ENCODE measurements around the gene BATF.

BATF gene

DNA sequence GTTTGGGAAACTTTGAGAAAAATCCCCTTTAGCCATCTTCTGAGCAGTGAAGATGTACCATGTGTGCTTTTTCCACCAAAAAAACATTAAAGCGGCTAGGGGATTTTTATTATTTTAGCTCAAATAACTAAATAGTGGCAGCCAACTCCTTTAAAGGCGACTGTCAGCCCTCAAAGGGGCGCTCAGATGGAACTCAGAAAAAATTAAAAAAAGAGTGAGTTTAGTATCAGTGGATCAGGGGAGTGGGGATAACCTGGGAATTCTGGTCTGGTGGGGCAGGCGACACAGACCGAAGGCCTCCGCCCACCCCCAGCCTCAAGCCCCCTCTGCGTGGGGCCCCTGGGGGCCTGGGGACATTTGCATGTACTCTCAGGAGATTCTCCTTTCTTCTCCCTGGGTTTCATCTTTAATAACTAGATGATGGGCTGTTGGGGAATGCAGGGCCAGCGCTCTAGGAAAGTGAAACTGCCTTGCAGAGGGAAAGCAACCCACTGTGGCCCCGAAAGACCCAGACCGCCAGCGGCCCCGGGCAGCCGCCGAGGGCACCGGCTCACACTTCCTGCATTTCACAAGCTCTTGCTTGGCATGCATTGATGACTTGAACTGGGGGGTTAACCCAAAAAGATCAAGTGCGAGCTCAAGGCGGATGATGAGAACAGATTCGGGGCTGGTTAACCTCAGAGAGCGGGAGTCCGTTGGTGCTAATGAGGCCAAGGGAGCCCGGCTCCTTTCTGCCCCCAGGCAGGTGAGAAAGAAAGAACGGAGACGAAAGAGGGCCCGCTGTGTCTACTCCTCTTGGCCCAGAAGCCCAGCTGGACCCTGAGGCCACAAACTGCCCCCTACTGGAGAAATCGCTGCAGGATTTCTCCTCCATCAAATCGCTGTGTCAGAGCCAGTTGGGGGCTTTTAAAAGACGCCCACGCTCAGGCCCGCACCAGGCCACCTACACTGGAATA, 7.3 kb upstream of the BATF start:
- H3K4me3 ChIP-seq (ENCODE audit: low read depth, low read length): peak overlapping the region; percentile 52
- TF ChIP-seq, protein P1, sequence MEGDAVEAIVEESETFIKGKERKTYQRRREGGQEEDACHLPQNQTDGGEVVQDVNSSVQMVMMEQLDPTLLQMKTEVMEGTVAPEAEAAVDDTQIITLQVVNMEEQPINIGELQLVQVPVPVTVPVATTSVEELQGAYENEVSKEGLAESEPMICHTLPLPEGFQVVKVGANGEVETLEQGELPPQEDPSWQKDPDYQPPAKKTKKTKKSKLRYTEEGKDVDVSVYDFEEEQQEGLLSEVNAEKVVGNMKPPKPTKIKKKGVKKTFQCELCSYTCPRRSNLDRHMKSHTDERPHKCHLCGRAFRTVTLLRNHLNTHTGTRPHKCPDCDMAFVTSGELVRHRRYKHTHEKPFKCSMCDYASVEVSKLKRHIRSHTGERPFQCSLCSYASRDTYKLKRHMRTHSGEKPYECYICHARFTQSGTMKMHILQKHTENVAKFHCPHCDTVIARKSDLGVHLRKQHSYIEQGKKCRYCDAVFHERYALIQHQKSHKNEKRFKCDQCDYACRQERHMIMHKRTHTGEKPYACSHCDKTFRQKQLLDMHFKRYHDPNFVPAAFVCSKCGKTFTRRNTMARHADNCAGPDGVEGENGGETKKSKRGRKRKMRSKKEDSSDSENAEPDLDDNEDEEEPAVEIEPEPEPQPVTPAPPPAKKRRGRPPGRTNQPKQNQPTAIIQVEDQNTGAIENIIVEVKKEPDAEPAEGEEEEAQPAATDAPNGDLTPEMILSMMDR (IDR thresholded peaks at IDR 0.05; ENCODE audit: borderline replicate concordance, insufficient read depth, low read depth, low read length): no peak

DNA sequence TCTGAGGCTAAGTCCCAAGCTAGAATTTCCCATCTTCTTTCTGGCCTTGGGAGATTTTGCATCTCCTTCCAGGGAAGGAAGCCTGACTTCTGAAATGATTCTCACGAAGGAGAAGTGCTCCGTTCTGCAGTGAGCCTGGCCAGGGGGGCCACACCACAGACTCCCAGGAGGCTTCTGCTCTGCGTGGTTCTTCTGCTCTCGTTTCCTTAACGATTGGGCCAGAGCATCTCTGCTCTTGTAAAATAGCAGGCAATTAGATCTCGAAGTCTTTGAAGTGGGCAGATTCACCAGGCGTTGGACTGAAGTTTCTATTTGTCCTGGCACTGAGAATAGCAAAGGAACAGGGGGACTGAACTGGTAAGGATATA, 6.7 kb upstream of the BATF start:
- TF ChIP-seq, protein P1 (IDR thresholded peaks at IDR 0.05; ENCODE audit: borderline replicate concordance, insufficient read depth, low read depth, low read length): no peak
- peak overlapping the region; percentile 52 for H3K4me3 ChIP-seq (ENCODE audit: low read depth, low read length)

DNA sequence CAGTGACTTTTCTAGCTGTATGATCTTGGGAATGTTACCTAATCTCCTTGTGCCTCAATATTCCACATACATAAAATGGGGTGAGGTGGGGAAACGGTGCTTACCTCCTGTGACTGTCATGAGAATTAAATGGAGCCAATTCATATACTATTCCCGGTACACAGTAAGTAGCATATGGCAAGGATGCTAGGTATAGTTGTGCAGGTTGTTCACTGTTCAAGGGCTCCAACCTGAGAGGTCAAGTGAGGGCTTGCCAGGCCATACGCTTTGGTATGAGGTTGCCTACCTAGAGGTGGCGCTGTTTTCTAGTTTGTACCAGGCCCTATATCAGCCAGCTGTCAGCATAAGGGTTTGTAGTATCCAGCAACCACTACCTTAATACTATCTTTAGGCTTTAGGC, 3.6 kb upstream of the BATF start:
- TF ChIP-seq, protein P1 (IDR thresholded peaks at IDR 0.05; ENCODE audit: borderline replicate concordance, insufficient read depth, low read depth, low read length): peak; percentile 89
- H3K4me3 ChIP-seq (ENCODE audit: low read depth, low read length): no peak overlapping the region

DNA sequence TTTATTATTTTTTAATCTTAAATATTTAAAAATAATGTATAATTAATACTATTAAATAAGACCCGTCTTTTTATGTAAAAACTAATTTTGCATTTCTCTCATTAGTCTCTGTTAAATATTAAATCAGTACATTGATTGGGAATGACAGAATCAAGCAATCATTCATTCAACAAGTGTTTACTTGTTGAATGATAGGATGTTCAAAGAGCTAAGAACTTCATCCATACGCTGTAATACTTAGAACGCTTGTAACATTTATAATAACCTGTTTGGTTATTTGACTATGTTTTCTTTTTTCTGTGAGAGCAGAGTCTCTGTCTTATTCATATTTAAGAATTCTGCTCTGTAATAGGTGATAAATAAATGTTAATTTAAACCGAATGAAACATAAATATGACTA, 2.9 kb upstream of the BATF start:
- TF ChIP-seq, protein P1 (IDR thresholded peaks at IDR 0.05; ENCODE audit: borderline replicate concordance, insufficient read depth, low read depth, low read length): no peak
- no peak overlapping the region for H3K4me3 ChIP-seq (ENCODE audit: low read depth, low read length)

DNA sequence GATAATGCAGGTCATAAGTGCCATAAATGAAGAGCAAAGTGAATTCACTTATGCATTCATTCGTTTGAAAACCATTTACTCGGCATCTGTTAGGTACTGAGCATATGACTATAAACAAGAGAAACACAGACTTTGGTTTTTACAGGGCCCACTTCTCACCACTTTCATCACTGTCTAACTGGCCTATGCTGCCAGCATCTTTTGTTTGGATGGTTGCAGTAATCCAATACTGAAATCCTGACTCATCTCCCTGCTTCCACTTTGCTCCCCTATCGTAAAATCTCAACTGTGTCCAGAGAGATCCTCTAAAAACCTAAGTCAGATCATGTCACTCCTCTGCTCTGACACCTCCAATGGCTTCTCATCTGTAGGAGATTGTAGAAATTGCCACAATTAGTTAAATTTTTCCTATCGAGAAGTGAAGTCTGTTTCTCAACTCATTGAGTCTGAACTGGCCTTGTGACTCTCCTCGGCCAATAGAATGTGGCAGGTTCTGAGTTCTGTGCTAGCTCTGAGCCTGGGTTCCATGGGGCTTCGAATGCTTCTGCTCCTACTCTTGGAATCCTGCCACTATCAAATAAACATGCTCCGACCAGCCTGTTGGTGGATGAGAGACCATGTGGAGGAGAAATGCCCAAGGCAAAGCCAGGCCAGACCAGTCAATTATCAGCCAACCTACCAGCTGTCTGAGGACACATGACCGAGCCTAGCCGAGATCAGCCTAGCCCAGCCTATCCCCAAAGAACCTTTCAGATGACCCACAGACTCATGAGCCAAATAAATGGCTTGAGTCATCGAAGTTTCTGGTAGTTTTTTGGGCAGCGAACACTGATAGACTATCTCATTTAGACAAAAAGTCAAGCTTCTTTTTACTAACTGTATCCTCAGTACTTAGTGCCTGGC, 2.2 kb upstream of the BATF start:
- TF ChIP-seq, protein P1 (IDR thresholded peaks at IDR 0.05; ENCODE audit: borderline replicate concordance, insufficient read depth, low read depth, low read length): no peak
- no peak overlapping the region for H3K4me3 ChIP-seq (ENCODE audit: low read depth, low read length)

DNA sequence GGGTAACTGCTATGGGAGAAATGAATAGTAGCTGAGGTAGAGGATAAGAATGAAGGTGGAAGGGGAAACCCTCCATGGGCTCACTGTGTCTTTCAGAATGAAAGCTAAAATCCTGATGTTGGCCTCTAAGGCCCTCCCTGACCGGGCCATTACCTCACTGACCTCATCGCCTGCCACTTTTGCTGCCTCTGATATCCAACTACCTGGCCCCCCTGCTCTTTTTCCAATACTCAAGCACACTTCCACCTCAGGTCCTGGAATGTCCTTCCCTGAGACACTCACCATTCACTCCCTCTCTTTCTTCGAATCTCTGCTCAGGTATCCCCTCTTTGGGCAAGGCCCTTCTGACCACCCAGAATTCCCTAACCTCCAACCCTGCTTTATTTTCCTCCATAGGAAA, 1.4 kb upstream of the BATF start:
- no peak overlapping the region for H3K4me3 ChIP-seq (ENCODE audit: low read depth, low read length)
- TF ChIP-seq, protein P1 (IDR thresholded peaks at IDR 0.05; ENCODE audit: borderline replicate concordance, insufficient read depth, low read depth, low read length): no peak

Measured in GM12875 (cell line).